AG04450 (cell line): ENCODE measurements around the gene UGT1A1. TPM values are rescaled to one million over a fixed set of nuclear protein-coding genes. Genes with fewer than 3 reads are reported as not detected.

Experiments used
- CTCF ChIA-PET: fragments of 300-600, 350-600 bp; formaldehyde crosslinking; extraction: SDS; loops from one replicate; lab custom pipeline; 2022; ENCODE audit warnings: antibody characterized with exemption, inconsistent platforms; lab: Charles Lee
- POLR2A ChIA-PET: fragments of 350-600 bp; formaldehyde crosslinking; extraction: SDS; loops from one replicate; lab custom pipeline; 2021; ENCODE audit warnings: antibody characterized with exemption, inconsistent platforms; lab: Yijun Ruan, JAX
- DNase-seq: peaks from one replicate; pipeline ENCODE4 v3.0.0-alpha.2; 2011; ENCODE audit warnings: low read depth, low spot score
- H3K27ac ChIP-seq: one replicate; pipeline ENCODE4 v1.5.1; 2012; ENCODE audit warnings: low read depth, low read length, control low read depth
- H3K27me3 ChIP-seq: one replicate; pipeline ENCODE4 v1.6.0; 2012; ENCODE audit warnings: low read length; ENCODE audit not compliant: control insufficient read depth, insufficient read depth
- H3K4me3 ChIP-seq: 2 replicates; pipeline ENCODE4 v1.5.1; 2011; ENCODE audit warnings: mild to moderate bottlenecking, low read depth, low read length, control low read depth
- H3K9me3 ChIP-seq: 2 replicates; pipeline ENCODE4 v1.5.1; 2012; ENCODE audit warnings: low read length; ENCODE audit not compliant: control insufficient read depth, insufficient read depth
- polyA plus RNA-seq: library from polyadenylated mRNA; depleted of rRNA; stranded (reverse); fragments of >200 nt; gene quantifications from 2 replicates; pipeline ENCODE4 v1.2.3, GENCODE V29; 2011
- TF ChIP-seq, protein P1 (sequence below): IDR thresholded peaks from 2 replicates; pipeline ENCODE4 v1.5.1; 2011; ENCODE audit warnings: low read depth, low read length, control low read depth, inconsistent platforms

UGT1A1 gene
- polyA plus RNA-seq, 1 experiment: not detected

- TF ChIP-seq, protein P1, sequence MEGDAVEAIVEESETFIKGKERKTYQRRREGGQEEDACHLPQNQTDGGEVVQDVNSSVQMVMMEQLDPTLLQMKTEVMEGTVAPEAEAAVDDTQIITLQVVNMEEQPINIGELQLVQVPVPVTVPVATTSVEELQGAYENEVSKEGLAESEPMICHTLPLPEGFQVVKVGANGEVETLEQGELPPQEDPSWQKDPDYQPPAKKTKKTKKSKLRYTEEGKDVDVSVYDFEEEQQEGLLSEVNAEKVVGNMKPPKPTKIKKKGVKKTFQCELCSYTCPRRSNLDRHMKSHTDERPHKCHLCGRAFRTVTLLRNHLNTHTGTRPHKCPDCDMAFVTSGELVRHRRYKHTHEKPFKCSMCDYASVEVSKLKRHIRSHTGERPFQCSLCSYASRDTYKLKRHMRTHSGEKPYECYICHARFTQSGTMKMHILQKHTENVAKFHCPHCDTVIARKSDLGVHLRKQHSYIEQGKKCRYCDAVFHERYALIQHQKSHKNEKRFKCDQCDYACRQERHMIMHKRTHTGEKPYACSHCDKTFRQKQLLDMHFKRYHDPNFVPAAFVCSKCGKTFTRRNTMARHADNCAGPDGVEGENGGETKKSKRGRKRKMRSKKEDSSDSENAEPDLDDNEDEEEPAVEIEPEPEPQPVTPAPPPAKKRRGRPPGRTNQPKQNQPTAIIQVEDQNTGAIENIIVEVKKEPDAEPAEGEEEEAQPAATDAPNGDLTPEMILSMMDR: no peak
- Histone ChIP-seq H3K9me3 (no peaks in the 10 kb centered on the region), H3K27me3 (peaks cover 7% of the 10 kb centered on the region), H3K27ac (no peak overlapping the region), H3K4me3 (no peak overlapping the region)
- ChIA-PET CTCF (no interaction called here), POLR2A (no interaction called here)
- no peak for DNase-seq
Measured at GRCh38 chr2:233801357-233802131, 41.5 kb downstream of the UGT1A1 start.

DNA sequence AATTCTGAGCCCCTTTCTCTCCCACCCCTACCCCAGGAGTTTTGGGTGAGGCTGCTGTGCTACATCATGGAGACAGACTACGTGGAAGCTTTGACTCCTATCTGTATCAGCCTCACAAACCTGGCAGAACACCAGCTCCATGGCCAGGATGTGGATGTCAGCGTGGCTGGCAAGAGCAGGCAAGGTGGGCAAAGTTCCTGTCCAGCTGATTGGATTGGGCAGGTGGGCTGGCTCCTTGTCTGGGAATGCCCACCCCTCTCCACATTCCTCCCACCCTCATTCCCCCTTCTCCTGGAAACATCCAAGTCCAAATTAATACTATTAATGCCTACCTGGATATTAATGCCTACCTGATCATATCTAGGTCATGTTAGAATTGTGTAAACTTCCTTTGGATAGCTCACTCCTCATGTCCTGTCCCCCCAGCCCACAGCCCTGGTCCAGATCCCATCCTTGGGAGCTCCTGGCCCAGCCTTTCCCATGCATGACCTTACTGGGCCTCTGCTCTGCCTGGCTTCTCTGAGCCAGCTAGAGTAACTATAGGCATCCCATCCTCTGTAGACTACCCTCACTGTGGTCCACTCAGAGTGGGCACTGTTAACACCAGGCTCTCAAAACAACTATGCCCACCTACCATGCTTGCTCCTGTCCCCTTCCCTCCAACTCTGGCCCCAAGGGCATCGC, 42.2 kb downstream of the UGT1A1 start:
- Histone ChIP-seq H3K27ac (no peak overlapping the region), H3K27me3 (peaks cover 7% of the 10 kb centered on the region), H3K9me3 (peaks cover 1% of the 10 kb centered on the region; the same call in 1 of the 2 replicates), H3K4me3 (no peak overlapping the region)
- TF ChIP-seq, protein P1: no peak
- CTCF ChIA-PET: no interaction called here
- POLR2A ChIA-PET: no interaction called here
- DNase-seq: no peak

GRCh38 chr2:233803292-233803911, 43.3 kb downstream of the UGT1A1 start:
- Histone ChIP-seq H3K27me3 (peaks cover 6% of the 10 kb centered on the region), H3K4me3 (no peak overlapping the region), H3K27ac (no peak overlapping the region), H3K9me3 (peaks cover 5% of the 10 kb centered on the region; the same call in 1 of the 2 replicates)
- CTCF ChIA-PET: no interaction called here
- TF ChIP-seq, protein P1: no peak
- POLR2A ChIA-PET: no interaction called here
- DNase-seq: no peak

GRCh38 chr2:233803994-233804393, 43.9 kb downstream of the UGT1A1 start:
- peaks cover 5% of the 10 kb centered on the region; the same call in 1 of the 2 replicates for H3K9me3 ChIP-seq
- no peak overlapping the region for H3K4me3 ChIP-seq
- ChIA-PET CTCF (no interaction called here), POLR2A (no interaction called here)
- TF ChIP-seq, protein P1: no peak
- DNase-seq: no peak
- peaks cover 7% of the 10 kb centered on the region for H3K27me3 ChIP-seq
- no peak overlapping the region for H3K27ac ChIP-seq
